SIG-M5 treated with dmso at 0.1 percent for 504 hours (cell line): ENCODE data around the gene EMP2.
"Not testable (repeated sequence)": the region's sequence is repeated elsewhere in the genome, so short reads cannot be mapped to it uniquely, and the experiment has no call there.

Experiments used
- DNase-seq: peaks from one replicate; lab custom pipeline; 2025; ENCODE audit not compliant: unreplicated experiment; lab: John Stamatoyannopoulos, UW

Gene EMP2

DNA sequence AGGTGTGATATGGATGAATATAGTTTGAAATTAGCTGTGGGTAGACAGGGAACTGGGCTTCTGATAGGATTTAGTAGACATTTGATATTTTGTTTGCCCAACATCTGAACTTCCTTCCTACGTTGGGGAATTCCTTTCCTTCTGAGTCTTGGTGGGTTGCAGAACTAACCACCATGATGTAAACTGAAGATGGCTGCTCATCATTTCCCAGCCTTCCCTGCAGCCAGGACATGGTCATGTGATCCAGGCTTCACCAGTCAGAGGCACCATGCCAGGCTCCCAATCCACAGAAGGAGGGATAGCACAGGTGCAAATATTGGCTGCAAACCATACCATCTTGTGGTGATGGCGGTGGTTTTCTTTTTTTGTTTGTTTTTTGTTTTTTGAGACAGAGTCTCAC lies 57.4 kb downstream of the EMP2 start:
- DNase-seq: no peak

DNA sequence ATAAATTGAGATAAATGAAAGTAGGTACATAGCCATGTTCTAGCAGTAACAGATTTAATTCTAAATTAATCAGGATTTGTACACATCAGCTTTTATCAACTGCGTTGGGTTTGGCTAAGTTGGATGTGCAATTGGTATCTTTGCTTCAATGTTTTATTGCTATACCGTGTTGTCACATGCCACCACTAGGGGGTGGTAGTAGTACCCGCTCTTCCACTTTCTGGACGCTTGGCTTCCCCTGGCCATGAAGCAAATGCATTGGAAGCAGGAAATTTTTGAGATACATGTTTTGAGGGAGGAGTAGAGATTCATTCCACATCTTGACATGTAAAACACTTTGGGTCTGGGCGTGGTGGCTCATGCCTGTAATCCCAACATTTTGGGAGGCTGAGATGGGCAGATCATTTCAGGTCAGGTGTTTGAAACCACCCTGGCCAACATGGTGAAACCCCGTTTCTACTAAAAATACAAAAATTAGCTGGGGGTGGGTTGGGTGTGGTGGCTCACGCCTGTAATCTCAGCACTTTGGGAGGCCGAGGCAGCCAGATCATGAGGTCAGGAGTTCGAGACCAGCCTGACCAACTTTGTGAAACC lies 58.6 kb downstream of the EMP2 start:
- DNase-seq: peak; percentile 60

DNA sequence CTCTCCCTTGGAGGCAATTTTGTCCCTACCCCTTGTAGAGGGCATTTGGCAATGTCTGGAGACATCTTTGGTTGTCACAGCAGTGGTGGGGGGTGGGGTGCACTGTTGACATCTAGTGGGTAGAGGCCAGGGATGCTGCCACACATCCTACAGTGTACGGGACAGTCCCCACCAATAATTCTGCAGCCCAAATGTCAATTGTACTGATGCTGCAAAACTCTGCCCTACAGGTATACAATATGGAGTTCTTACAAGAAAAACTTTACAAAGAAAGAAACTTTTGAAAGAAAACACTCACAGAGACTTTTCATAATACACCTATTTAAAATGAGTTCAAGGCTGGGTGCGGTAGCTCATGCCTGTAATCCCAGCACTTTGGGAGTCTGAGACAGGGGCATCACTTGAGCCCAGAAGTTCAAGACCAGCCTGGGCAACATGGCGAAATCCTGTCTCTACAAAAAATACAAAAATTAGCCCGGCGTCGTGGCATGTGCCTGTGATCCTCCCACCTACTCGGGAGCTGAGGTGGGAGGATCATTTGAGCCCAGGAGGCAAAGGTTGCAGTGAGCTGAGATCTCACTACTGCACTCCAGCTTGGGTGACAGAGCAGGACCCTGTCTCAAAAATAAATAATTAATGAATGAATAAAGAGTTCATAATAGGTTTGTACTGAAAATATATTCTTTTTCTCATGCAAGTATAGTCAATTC lies 59.4 kb downstream of the EMP2 start:
- no peak for DNase-seq

DNA sequence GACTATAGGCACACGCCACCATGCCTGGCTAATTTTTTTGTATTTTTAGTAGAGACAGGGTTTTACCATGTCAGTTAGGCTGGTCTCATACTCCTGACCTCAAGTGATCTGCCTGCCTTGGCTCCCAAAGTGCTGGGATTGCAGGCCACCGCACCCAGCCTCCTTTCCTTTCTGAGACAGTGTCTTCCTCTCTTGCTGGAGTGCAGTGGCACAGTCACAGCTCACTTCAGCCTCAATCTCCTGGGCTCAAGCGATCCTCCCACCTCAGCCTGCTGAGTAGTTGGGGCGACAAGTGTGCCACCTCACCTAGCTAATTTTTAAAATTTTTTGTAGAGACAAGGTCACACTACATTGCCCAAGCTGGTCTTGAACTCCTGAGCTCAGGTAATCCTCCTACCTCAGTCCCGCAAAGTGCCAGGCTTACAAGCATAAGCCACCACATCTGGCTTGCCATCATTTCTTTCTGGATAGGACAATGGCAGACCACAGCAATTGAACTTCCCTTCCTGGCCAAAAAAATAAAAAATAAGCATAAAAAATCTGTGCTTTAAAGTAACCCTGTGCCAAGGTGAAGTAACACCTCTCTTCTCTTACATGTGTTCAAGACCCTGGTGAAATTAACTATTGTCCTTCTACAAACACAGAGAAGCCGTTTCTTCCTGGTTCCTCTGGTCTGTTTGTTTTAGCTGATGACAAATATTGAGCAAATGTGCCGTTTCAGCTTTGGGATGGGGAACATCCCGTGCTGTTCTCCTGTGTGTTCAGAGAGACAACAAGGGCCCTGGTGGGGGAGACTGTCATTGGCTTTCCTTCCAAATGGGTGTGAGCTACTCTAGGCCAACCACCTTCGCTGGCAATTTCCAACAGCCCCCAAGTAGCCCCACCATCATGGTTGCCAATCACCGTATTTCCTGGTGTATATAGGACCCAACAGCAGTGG lies 60.2 kb downstream of the EMP2 start:
- peak; percentile 6 for DNase-seq

DNA sequence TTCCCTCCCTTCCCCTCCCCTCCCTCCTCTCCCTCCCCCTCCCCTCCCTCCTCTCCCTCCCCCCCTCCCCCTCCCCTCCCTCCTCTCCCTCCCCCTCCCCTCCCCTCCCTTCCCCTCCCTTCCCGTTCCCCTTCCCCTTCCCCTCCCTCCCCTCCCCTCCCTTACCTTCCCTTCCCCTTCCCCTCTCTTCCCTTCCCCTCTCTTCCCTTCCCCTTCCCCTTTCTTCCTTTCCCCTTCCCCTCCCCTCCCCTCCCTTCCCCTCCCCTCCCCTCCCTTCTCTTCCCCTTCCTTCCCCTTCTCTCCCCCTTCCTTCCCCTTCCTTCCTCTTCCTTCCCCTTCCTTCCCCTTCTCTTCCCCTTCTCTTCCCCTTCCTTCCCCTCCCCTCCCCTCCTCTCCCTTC lies 61.1 kb downstream of the EMP2 start:
- DNase-seq: no peak

DNA sequence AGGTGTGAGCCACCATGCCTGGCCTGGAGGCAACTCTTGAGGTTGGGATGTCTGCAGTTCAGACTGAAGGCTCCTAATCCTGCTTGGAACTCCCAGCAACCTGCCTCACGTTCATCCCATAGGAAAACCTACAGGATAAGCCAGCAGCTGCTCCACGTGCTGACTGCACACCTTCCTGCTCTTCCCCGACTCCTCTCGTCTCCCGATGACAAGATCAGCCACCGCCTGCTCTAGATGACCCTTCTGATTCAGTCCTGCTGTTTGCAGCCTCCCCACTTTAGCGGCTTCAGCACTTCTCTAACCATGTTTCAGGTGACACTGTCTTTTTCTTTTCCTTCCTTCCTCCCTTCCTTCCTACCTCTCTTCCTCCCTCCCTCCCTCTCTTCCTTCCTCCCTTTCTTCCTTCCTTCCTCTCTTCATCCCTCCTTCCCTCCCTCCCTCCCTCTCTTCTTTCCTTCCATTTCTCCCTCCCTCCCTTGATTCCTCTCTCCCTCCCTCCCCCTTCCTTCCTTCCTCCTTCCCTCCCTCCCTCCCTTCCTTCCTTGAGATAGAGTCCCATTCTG lies 61.8 kb downstream of the EMP2 start:
- DNase-seq: no peak

DNA sequence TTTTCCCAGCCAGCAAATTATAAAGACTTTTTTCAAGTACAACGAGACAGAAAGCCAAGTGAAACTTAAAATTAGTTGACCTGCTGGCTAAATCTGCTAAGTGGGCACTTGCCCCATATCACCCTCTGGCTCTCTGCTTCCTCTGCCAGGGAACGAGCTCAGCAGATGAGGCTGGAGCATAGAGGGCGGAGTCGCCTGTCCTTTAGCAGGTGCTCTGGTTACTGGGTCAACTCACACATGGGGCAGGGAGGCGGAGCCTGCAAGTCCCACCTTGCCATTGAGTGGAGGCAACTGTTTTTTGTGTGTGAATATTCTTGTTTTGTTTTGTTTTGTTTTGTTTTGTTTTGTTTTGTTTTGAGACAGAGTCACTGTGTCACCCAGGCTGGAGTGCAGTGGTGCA lies 62.5 kb downstream of the EMP2 start:
- DNase-seq: no peak

DNA sequence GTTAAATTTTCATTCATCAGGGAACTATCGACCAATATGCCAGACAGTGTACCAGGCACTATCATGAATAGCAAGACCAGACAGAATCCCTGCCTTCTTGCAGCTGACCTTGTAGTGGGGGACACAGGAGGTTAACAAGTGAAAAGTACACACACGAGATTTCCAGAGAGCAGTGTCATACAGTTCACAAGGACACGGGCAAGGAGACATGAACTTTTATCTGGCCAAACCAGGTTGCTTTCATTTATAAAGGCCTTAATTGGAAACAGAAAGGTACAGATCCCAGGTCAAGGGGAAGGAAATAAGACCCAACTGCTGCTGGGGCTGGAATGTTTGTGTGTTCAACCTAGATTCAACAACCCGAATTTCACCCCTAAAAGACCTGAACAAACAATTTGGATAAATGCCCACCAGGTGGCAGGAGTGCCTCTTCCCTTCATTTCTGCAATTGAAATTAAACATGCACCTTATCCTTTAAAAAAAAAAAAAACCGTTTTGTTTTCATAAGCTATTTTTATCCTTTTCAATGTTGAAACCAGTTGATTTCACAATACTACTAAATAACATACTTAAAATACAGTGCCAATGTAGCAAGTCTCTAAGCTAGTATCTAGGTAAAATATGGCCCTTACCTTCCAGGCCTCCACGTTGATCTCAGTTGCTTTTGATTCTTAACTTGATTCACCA lies 65.9 kb downstream of the EMP2 start:
- peak; percentile 51 for DNase-seq

DNA sequence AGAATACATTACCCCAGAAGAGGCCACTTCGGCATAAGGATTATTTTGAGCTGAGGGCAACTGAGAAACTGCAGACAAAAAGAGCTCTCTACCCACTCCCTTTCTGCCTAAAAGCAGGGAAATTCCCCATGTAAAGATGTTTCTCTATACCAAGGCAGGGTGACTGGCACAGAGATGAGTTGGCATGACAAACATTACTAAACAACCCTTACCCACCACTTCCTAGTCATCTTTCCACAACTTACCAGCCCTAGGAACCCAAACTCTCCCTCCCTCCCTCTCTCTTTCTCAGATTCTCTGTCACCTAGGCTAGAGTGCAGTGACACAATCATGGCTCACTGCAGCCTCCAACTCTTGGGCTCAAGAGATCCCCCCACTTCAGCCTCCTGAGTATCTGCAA lies 68.6 kb downstream of the EMP2 start:
- no peak for DNase-seq

DNA sequence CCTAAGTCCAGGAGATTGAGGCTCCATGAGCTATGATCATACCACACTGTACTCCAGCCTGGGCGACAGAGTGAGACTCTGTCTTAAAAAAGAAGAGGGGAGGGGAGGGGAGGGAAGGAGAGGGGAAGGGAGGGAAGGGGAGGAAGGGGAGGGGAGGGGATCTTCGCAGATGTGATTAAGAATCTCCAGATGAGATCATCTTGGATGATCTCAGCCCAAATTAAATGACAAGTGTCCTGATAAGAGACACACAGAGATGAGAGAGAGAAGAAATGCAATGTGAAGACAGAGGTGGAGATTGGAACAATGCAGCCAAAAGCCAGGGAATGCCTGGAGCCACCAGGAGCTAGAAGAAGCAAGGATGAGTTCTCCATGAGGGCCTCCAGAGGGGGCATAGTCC lies 70.1 kb downstream of the EMP2 start:
- no peak for DNase-seq

DNA sequence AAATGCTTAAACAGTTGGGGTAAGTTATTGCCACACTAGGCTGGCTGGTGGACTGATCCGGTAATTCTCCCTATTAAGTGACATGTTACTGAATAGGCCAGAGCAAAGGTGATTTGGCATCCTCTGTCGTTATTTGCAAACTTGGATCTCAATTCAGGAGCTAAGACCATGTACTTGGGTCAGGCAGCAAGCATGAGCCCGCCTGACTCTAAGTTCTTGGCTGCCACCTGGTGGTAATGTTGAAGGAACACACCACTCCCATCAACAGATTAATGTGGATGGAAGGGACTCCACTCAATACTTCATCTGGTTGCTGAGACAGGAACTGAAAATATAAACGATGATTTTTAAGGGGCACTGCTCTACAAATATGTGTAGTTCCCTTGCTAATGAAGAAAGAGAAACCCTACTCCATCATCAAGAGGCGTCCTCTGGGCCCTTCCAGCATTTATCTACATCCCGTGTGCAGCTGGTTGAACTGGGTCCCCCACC lies 70.8 kb downstream of the EMP2 start:
- DNase-seq: peak; percentile 76

DNA sequence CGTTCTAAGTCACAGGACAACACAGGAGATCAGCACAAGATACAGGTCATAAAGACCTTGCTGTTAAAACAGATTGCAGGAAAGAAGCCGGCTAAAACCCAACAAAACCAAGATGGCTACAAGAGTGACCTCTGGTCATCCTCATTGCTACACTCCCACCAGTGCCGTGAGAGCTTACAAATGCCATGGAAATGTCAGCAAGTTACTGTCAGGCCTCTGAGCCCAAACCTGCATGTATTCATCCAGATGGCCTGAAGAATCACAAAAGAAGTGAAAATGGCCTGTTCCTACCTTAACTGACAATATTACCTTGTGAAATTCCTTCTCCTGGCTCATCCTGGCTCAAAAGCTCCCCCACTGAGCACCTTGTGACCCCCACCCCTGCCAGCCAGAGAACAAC lies 75.1 kb downstream of the EMP2 start:
- DNase-seq: not testable (repeated sequence)

DNA sequence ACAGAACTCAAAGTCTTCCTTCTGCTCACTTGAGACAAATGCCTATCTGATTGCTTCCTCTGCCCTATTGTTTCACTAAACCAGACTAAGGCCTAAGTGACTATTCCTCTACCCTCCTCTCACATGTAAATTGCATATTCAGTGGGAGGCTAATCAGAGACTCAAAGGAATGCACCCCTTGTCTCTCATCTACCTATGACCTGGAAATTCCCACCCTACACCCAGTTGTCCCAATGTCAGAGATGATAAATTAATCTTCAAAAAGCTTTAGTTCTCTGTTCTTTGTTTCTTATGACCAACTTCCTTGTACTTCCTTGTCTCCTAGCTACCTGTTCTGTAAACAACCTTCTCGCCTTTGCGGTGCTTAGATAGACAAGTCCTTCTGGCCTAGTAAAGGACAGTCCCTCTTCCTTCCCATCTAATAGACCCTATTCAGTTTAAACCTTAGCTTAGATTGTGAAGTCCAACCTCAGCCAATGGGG lies 76.0 kb downstream of the EMP2 start:
- DNase-seq: no peak

DNA sequence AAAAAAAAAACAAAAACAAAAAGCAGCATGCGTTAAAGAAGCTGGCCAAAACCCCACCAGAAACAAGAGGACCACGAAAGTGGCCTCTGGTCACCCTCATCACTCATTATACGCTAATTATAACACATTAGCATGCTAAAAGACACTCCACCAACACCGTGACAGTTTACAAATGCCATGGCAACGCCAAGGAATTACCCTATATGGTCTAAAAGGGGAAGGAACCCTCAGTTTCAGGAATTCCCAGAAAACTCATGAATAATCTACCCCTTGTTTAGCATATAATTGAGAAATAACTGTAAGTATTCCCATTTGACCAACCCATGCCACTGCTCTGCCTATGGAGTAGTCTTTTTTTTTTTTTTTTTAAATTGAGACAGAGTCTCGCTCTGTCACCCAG lies 77.6 kb downstream of the EMP2 start:
- no peak for DNase-seq

DNA sequence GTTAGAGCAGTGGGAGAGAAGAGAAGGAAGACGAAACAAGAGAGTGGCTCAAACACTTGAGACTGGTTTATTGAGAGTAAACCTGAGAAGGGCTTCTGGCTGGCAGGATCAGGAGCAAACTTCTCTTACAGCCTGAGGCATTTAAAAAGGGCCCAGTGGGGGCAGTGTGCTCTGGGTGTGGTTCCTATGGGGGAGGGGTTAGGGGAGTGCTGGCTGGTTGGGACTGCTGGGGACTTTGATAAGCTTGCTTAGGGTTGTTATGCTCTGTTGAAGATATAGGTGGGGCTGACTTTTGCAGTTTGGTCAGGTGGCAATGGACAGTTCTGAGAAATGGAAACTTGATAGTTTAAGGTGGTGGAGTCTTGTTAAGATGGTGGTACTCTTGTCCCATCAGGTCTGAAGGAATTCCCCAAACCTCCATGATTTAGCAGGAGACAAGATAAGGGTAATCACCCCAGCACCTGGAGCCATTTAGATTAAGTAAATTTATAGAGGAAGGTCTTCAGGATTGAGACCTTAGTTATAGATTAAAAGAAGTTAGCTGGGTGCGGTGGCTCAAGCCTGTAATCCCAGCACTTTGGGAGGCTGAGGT lies 79.3 kb downstream of the EMP2 start:
- no peak for DNase-seq

DNA sequence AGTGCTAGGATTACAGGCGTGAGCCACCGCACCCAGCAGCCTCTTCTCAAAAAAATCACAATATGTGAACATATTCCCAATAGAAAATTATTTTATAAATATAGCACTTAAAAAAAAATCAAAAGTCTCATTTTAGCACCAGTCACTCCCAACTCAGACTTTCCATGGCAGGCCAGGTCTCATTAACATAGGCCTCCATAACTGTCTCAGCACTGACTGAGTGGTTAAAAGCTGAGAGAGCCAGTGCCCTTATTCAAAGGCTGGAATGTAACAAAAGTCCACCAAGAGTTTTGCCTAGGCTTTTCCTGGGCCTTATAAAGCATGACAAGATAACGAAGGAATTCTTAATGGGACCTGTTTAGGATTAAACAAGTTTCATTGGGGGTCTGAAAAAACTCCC lies 79.8 kb downstream of the EMP2 start:
- DNase-seq: no peak

DNA sequence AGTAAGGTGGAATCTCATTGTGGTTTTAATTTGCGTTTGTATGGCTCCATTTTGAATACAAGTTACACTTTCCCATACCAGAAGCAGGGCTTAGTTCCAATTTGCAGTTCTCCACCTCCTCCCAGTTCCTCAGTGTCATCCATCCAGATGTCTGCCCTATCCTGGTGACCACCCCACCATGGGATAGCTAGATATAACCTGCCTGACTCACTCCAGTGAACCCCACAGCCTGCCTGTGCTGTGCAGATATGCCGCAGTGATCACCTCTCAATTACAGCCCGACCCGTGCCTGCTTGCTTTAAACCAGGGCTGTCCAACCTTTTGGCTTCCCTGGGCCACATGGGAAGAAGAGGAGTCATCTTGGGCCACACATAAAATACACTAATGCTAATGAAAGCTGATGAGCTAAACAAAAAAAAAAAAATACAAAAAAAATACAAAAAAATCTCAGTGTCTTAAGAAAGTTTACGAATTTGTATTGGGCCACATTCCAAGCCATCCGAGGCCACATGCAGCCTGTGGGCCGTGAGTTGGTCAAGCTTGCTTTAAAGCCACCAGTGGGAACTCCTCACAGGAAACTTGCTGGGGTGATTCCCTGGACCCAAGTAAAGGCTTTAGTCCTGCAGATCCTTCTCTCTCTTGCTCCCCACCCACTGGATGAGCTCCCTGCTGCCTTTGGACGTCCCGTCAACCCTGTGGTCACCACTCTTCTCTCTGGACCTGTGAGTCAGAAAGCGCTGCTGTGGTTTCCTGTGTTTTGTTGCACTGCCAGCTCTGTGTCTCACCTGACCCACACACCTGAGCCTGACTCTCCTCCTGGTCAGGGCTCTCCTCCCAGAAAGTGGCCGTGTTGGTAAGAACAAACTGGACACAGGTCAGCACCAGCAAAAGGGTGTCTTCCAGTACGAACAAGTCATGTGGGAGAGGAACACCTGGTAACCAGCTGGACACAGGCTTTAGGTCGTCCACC lies 83.0 kb downstream of the EMP2 start:
- no peak for DNase-seq

DNA sequence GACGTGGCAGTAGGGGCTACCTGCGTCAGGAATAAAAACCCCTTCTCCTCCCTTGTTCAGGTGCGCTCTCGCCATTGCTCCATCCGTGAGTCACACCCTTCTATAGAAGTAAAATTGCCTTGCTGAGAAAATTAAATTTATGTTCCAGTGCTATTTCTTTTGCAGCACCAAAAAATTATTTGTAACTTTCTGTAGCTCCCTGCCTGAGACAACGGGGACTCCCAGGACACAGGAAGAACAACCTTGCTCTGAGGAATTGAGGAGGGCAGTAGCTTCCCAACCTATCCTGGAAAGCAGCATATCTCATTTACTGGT lies 85.4 kb downstream of the EMP2 start:
- DNase-seq: no peak

DNA sequence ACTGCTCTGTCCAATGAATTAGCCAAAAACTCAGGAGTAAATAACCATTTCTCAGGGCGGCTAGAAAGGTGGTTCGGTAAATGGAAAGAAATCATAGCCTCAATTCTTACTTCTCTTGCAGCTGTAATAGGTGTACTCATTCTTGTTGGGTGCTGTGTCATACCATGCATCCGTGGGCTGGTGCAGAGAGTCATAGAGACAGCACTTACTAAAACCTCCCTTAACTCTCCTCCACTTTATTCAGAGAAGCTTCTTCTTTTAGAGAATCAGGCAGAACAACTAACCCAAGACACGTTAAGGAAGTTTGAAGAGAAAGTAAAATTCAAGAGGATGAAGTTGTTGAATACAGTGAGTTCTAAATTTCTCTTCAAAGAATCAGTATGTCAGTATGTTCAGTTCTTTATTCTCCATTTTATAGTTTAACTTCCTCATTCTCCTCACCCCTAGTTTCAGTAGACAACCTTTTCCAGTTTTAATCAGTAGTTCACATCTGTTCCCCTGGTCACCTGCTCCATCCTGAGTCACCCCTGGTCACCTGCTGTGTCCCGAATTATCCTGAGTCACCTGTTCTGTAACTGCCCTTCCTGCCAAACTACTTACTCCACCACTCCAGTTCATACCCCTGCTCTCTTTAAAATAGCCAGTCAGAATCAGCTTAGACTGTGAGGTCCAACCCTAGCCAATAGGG lies 85.9 kb downstream of the EMP2 start:
- no peak for DNase-seq
